ENCODE results near the gene LEP.

- TF ChIP-seq EZH2 (IDR thresholded peaks at IDR 0.05) (no peak), POLR2AphosphoS5 (IDR thresholded peaks at IDR 0.05; ENCODE audit: borderline replicate concordance, low read depth, low read length) (no peak)
Observed at GRCh38 chr7:128197989-128198580, 43.0 kb upstream of the LEP start.

Measured in SK-N-MC (cell line).